K562 (cell line): ENCODE results near the gene PCDH9. TPM values are rescaled to one million over a fixed set of nuclear protein-coding genes. Genes with fewer than 3 reads are reported as not detected.

Source experiments
- ATAC-seq: fragments of 200-7000 bp; cut with Tn5 transposase; 3 replicates; pipeline ENCODE4 v1.9.1; 2020; ENCODE audit warnings: moderate library complexity
- BruUV-seq: library from RNA; stranded (reverse); fragments of 400-500 nt; replicated peaks from 2 replicates; lab custom pipeline; 2021; lab: Mats Ljungman, UMichigan
- CTCF ChIA-PET: fragments of 300-600 bp; formaldehyde crosslinking; extraction: SDS; loops from one replicate; lab custom pipeline; 2021; ENCODE audit warnings: low intra/inter-chr PET ratio; lab: Yijun Ruan, JAX
- POLR2A ChIA-PET: fragments of 300-600, 350-650 bp; sonication (Branson Sonifier 250); formaldehyde crosslinking; extraction: SDS; loops from one replicate; lab custom pipeline; 2021; ENCODE audit warnings: antibody characterized with exemption, inconsistent platforms; lab: Yijun Ruan, JAX
- DNase-seq, 4 experiments: peaks; one replicate each; pipeline versions ENCODE4 v3.0.0 to v3.0.0-alpha.2; 2011 to 2018; ENCODE audit warnings: low spot score in 3 of 4, mixed read lengths in 3 of 4; ENCODE audit errors: extremely low read depth in 1 of 4
- FAIRE-seq: peaks from 2 replicates; lab custom pipeline; 2011; peaks lifted over from hg19 to GRCh38; lab: Jason Lieb, UNC
- H2AFZ ChIP-seq: 2 replicates; pipeline ENCODE4 v1.6.0; 2011; ENCODE audit warnings: low read depth, low read length, control low read depth, inconsistent platforms
- H3K27ac ChIP-seq: fragments of 200-600 bp; 3 replicates; pipeline ENCODE4 v1.8.0; 2011; ENCODE audit warnings: low read depth, mild to moderate bottlenecking, control low read depth, inconsistent platforms, low read length, moderate library complexity, mixed read lengths; ENCODE audit errors: extremely low read depth
- H3K27me3 ChIP-seq, 2 experiments: fragments of 300-600 bp in 1 of 2; 2 replicates in 1 of 2; 3 replicates in 1 of 2; pipeline versions ENCODE4 v1.6.0 to v1.8.0; 2011; ENCODE audit warnings: inconsistent platforms in 2 of 2, low read length in 2 of 2, mild to moderate bottlenecking in 1 of 2, mixed read lengths in 1 of 2, moderate library complexity in 1 of 2; ENCODE audit not compliant: control insufficient read depth in 2 of 2, insufficient read depth in 2 of 2
- H3K36me3 ChIP-seq: fragments of 300-600 bp; 3 replicates; pipeline ENCODE4 v1.8.0; 2011; ENCODE audit warnings: mild to moderate bottlenecking, low read length, inconsistent platforms; ENCODE audit not compliant: control insufficient read depth, insufficient read depth
- H3K4me1 ChIP-seq, 2 experiments: fragments of 200-600 bp in 1 of 2; replicated peaks in 1 of 2; 2 replicates in 1 of 2; 3 replicates in 1 of 2; pipeline versions ENCODE4 v1.5.1 to v1.8.0; 2011; ENCODE audit warnings: inconsistent platforms in 2 of 2, low read length in 2 of 2, mild to moderate bottlenecking in 1 of 2, mixed read lengths in 1 of 2, moderate library complexity in 1 of 2; ENCODE audit not compliant: control insufficient read depth in 2 of 2, insufficient read depth in 2 of 2
- H3K4me2 ChIP-seq: 2 replicates; pipeline ENCODE4 v1.6.1; 2011; ENCODE audit warnings: low read length, control low read depth, inconsistent platforms, mixed read lengths; ENCODE audit not compliant: insufficient read depth
- H3K4me3 ChIP-seq: fragments of 200-600 bp; sonication (generic), shearing (Covaris generic); 2 replicates; pipeline ENCODE4 v1.5.1; 2016; ENCODE audit warnings: control low read depth, inconsistent platforms
- H3K79me2 ChIP-seq: fragments of 200-600 bp; 3 replicates; pipeline ENCODE4 v1.8.0; 2011; ENCODE audit warnings: low read length, inconsistent platforms; ENCODE audit not compliant: control insufficient read depth, insufficient read depth
- H3K9ac ChIP-seq, 2 experiments: 2 replicates each; pipeline versions ENCODE4 v1.6.0 to v1.6.1; 2011; ENCODE audit warnings: low read depth in 2 of 2, low read length in 2 of 2, control low read depth in 1 of 2, inconsistent platforms in 1 of 2, mild to moderate bottlenecking in 1 of 2, mixed read lengths in 1 of 2; ENCODE audit not compliant: insufficient read depth in 1 of 2
- H3K9me1 ChIP-seq: one replicate; pipeline ENCODE4 v1.6.0; 2011; ENCODE audit warnings: inconsistent platforms, mild to moderate bottlenecking, low read length, moderate library complexity; ENCODE audit not compliant: control insufficient read depth, insufficient read depth
- H3K9me3 ChIP-seq: replicated peaks from 2 replicates; pipeline ENCODE4 v1.5.1; 2011; ENCODE audit warnings: low read depth, low read length, inconsistent platforms; ENCODE audit not compliant: control insufficient read depth, insufficient read depth
- H4K20me1 ChIP-seq: replicated peaks from 2 replicates; pipeline ENCODE4 v1.6.1; 2011; ENCODE audit warnings: low read length, inconsistent platforms, mixed read lengths; ENCODE audit not compliant: control insufficient read depth, insufficient read depth
- ATF4 ChIP-seq: fragments of 450-650 bp; formaldehyde crosslinking; IDR thresholded peaks from 2 replicates; pipeline ENCODE4 v1.4.0; 2022; ENCODE audit warnings: mild to moderate bottlenecking, moderate library complexity
- CREB1 ChIP-seq, 2 experiments: sonication (generic) in 1 of 2; formaldehyde crosslinking in 1 of 2; IDR thresholded peaks; 2 replicates each; pipeline versions ENCODE4 v1.6.1 to v1.8.0; 2012 to 2022; ENCODE audit warnings: inconsistent platforms in 1 of 2, mild to moderate bottlenecking in 1 of 2, missing genetic modification reagents in 1 of 2, moderate library complexity in 1 of 2
- HNRNPK ChIP-seq: fragments of 200-400 bp; formaldehyde crosslinking; IDR thresholded peaks from one replicate; pipeline ENCODE4 v1.6.1; 2018; ENCODE audit warnings: mild to moderate bottlenecking, low read depth, low read length; ENCODE audit not compliant: poor library complexity, severe bottlenecking
- HSF4 ChIP-seq: fragments of 250-450 bp; sonication (Bioruptor Pico); IDR thresholded peaks from 2 replicates; pipeline ENCODE4 v2.1.2; 2022; ENCODE audit warnings: mild to moderate bottlenecking, moderate library complexity, borderline replicate concordance
- SP2 ChIP-seq: IDR thresholded peaks from 2 replicates; pipeline ENCODE4 v1.6.1; 2011; ENCODE audit warnings: mild to moderate bottlenecking, low read depth, low read length, moderate library complexity; ENCODE audit not compliant: poor library complexity, severe bottlenecking; ENCODE audit errors: extremely low read depth
- SREBF2 ChIP-seq: sonication (generic); formaldehyde crosslinking; IDR thresholded peaks from 2 replicates; pipeline ENCODE4 v1.4.0; 2020; ENCODE audit warnings: mild to moderate bottlenecking, missing genetic modification reagents
- ZBTB7A ChIP-seq: IDR thresholded peaks from 2 replicates; pipeline ENCODE4 v1.6.1; 2011; ENCODE audit warnings: low read depth, mild to moderate bottlenecking, low read length, moderate library complexity, borderline replicate concordance; ENCODE audit not compliant: control insufficient read depth
- ZBTB9 ChIP-seq: fragments of 450-650 bp; formaldehyde crosslinking; IDR thresholded peaks from 2 replicates; pipeline ENCODE4 v1.4.0; 2020; ENCODE audit warnings: mild to moderate bottlenecking, moderate library complexity
- in situ Hi-C: fragments of 300-500 bp; cut with MboI; formaldehyde crosslinking; loops from 4 replicates; pipeline ENCODE4 v1.15.0; 2018; ENCODE audit warnings: inconsistent platforms, mixed read lengths
- intact Hi-C: fragments of 100-400 bp; cut with micrococcal nuclease; formaldehyde crosslinking; loops from 2 replicates; pipeline ENCODE4 v1.14.2; 2022
- polyA plus RNA-seq, 8 experiments: library from polyadenylated mRNA; depleted of rRNA in 4 of 8; stranded (reverse) in 5 of 8; unstranded in 3 of 8; fragments of >200 nt; fragmentation: Nextera tagmentation in 2 of 8; fragmentation: Illumina TruSeq in 1 of 8; extraction: Ambion mirVana in 2 of 8; extraction: Trizol in 1 of 8; gene quantifications; 2 replicates each; pipeline versions ENCODE4 v1.2.1 to v1.2.3, GENCODE V29; 2011 to 2014; ENCODE audit warnings: inconsistent platforms in 1 of 8, missing spikeins in 1 of 8
- total RNA-seq, 7 experiments: library from RNA; depleted of rRNA in 6 of 7; stranded (reverse); fragments of >200 nt in 6 of 7; fragmentation: Illumina TruSeq in 2 of 7; extraction: Trizol in 2 of 7; gene quantifications; 2 replicates each; pipeline versions ENCODE4 v1.2.1 to v1.2.3, GENCODE V29; 2011 to 2021; ENCODE audit warnings: low replicate concordance in 1 of 7

PCDH9 gene
- total and polyA plus RNA-seq, 9 of the 15 experiments (the other 6 are each of a cell fraction or from before 2014, with no cell fraction given), result 1.1 to 6.7 (median 4.9) TPM

- in situ Hi-C loops, result no loop called here
- POLR2A ChIA-PET, result no interaction called here
These were observed 19.9 kb downstream of the PCDH9 start for GRCh38 chr13:67210208-67210607.

More at GRCh38 chr13:67210208-67210607, 19.9 kb downstream of the PCDH9 start:
- intact Hi-C loops, result no loop called here
- Histone ChIP-seq H3K79me2 (no peaks in the 10 kb centered on the region), H3K9ac (no peak overlapping the region), H3K9me3 (no peaks in the 10 kb centered on the region), H4K20me1 (no peaks in the 10 kb centered on the region), H3K4me3 (no peak overlapping the region), H3K36me3 (no peaks in the 10 kb centered on the region), H3K27me3 (no peaks in the 10 kb centered on the region), H3K27ac (no peak overlapping the region), H3K4me1 (no peaks in the 10 kb centered on the region), H3K4me2 (no peak overlapping the region), H3K9me1 (no peaks in the 10 kb centered on the region), H2AFZ (no peak overlapping the region)
- CTCF ChIA-PET, result no interaction called here
- FAIRE-seq, result no peak
- DNase-seq, result no peak
- TF ChIP-seq HNRNPK (no peak), SREBF2 (no peak), ZBTB7A (no peak), HSF4 (no peak), CREB1 (IDR thresholded peaks at IDR 0.05) (no peak), CREB1 (CRISPR knock-in tag; IDR thresholded peaks at IDR 0.05) (no peak), ATF4 (CRISPR knock-in tag) (no peak), SP2 (no peak), ZBTB9 (CRISPR knock-in tag) (no peak)
- no peak for ATAC-seq
- no TSS peak for BruUV-seq
